Spleen (tissue), 11 donors: ENCODE measurements around the gene SPN. TPM values are rescaled to one million over a fixed set of nuclear protein-coding genes. Genes with fewer than 3 reads are reported as not detected.

Source experiments
- DNase-seq: peaks from one replicate; pipeline ENCODE4 v3.0.0-alpha.2; 2020
- H3K27ac ChIP-seq, 8 donors: fragments of 200-600 bp; sonication (generic) in 7 of 8; 1 replicate in 4 of 8; 2 replicates in 4 of 8; pipeline versions ENCODE4 v1.5.0 to v1.8.0; 2016 to 2021; ENCODE audit warnings: inconsistent platforms in 4 of 8, mild to moderate bottlenecking in 4 of 8, moderate library complexity in 1 of 8
- H3K27me3 ChIP-seq, 7 donors: fragments of 200-600 bp; sonication (generic) in 6 of 7; replicated peaks in 1 of 7; 1 replicate in 4 of 7; 2 replicates in 3 of 7; pipeline versions ENCODE4 v1.5.0 to v1.8.0; 2016 to 2021; ENCODE audit warnings: inconsistent platforms in 3 of 7, mild to moderate bottlenecking in 1 of 7
- H3K36me3 ChIP-seq, 6 donors: fragments of 200-600 bp; sonication (generic) in 5 of 6; 1 replicate in 4 of 6; 2 replicates in 2 of 6; pipeline versions ENCODE4 v1.5.0 to v1.8.0; 2016 to 2021; ENCODE audit warnings: inconsistent platforms in 2 of 6
- H3K4me1 ChIP-seq, 6 donors: fragments of 200-600 bp; sonication (generic) in 5 of 6; 1 replicate in 3 of 6; 2 replicates in 3 of 6; pipeline versions ENCODE4 v1.5.0 to v1.8.0; 2016 to 2021; ENCODE audit warnings: inconsistent platforms in 3 of 6
- H3K4me3 ChIP-seq, 8 donors: fragments of 200-600 bp; sonication (generic) in 7 of 8; 1 replicate in 4 of 8; 2 replicates in 4 of 8; pipeline versions ENCODE4 v1.5.0 to v1.8.0; 2016 to 2021; ENCODE audit warnings: inconsistent platforms in 4 of 8, mild to moderate bottlenecking in 4 of 8, moderate library complexity in 2 of 8
- H3K9me3 ChIP-seq, 8 donors: fragments of 200-600 bp; sonication (generic) in 7 of 8; 1 replicate in 4 of 8; 2 replicates in 4 of 8; pipeline versions ENCODE4 v1.5.0 to v1.8.0; 2016 to 2021; ENCODE audit warnings: inconsistent platforms in 4 of 8
- POLR2A ChIP-seq, 3 donors: fragments of 450-650 bp; IDR thresholded peaks; one replicate each; pipeline ENCODE4 v1.5.1; 2017; ENCODE audit warnings: antibody characterized with exemption in 3 of 3, mild to moderate bottlenecking in 1 of 3
- POLR2AphosphoS5 ChIP-seq, 3 donors: sonication (generic); formaldehyde crosslinking; IDR thresholded peaks; one replicate each; pipeline ENCODE4 v1.5.1; 2017; ENCODE audit warnings: antibody characterized with exemption in 3 of 3
- WGBS, 5 donors: extraction: QIAGEN DNeasy Blood & Tissue Kit in 3 of 5; methylation state at CpG; one replicate each; pipeline versions ENCODE4 v1.1.5 to v1.1.7; 2013 to 2018; 5-methylcytosine and 5-hydroxymethylcytosine counted together
- intact Hi-C: fragments of 100-400 bp; cut with DNase I; formaldehyde crosslinking; loops from one replicate; pipeline ENCODE4 v1.15.0; 2023; ENCODE audit warnings: low total_unique reads
- polyA plus RNA-seq, 3 donors: library from polyadenylated mRNA; stranded (reverse); fragments of 200-250 nt; gene quantifications; one replicate each; pipeline ENCODE4 v1.2.1, GENCODE V29; 2013
- total RNA-seq, 7 donors: library from RNA; depleted of rRNA in 3 of 7; stranded (reverse); fragments of >200 nt in 3 of 7; fragmentation: NEBNext Ultra II Directional in 4 of 7; extraction: Animal tissue kit (Norgen Biotek cat#: 25700) in 4 of 7; gene quantifications; one replicate each; pipeline versions ENCODE4 v1.1.0 to v1.2.1, GENCODE V29; 2016 to 2021
- TF ChIP-seq, protein P1 (sequence below), 11 experiments: fragments of 200-600 bp in 7 of 11; fragments of 450-650 bp in 4 of 11; sonication (generic) in 4 of 11; IDR thresholded peaks in 8 of 11; conservative IDR thresholded peaks in 3 of 11; 1 replicate in 7 of 11; 2 replicates in 4 of 11; pipeline versions ENCODE4 v1.4.0 to v1.8.0; 2016 to 2021; ENCODE audit warnings: antibody characterized with exemption in 11 of 11, inconsistent platforms in 4 of 11, mild to moderate bottlenecking in 1 of 11
- donor health status: healthy with polysubstance abuse.
- donor health status: DM: no; HTN: no; CAD: no; lungs with moderate emphysema.
- donor health status: DM: no; HTN: no; CAD: no.
- donor health status: Bipolar disorder and iron deficiency.
- donor health status: healthy.
- donor health status: DM: no; HTN: no; CAD: no.
- donor health status: DM: yes; HTN: yes; CAD: no.

Gene SPN
- total and polyA plus RNA-seq, 10 donors: 3.9 to 46.4 (median 25.0) TPM

DNA sequence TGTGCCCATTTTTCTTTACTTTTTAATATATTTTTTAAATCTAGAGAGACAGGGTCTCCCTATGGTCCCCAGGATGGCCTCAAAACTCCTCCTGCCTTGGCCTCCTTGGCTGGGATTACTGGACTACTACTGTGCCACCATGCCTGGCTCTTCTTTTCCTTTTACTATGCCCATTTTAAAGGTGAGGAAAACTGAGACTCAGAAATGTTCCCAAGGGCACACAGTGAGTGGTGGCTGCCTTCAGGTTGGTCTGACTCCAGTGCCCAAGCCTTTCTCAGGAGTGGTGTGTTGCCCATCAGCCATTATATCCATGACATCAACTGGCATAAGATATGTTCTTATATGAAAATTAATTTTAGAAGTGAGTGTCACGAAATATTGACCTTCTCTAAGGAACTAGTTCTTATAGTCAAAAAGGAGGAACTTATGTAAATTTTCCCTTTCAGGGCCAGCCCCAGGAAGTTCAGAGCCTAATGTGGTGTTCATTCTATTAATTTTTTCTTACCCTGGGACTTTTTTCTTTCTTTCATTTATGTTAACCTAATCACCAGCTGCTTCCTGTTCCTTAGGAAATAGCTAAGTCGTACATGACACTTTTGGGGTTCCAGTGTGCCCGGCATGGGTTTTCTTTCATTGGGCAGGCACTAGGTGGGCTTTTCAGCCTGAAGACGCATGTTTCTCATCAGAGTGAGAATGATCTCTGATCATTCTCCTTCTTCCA, 17.9 kb upstream of the SPN start:
- no peak for TF ChIP-seq POLR2A (IDR thresholded peaks at IDR 0.05)
- TF ChIP-seq POLR2AphosphoS5 (IDR thresholded peaks at IDR 0.05): no peak
- TF ChIP-seq, protein P1, sequence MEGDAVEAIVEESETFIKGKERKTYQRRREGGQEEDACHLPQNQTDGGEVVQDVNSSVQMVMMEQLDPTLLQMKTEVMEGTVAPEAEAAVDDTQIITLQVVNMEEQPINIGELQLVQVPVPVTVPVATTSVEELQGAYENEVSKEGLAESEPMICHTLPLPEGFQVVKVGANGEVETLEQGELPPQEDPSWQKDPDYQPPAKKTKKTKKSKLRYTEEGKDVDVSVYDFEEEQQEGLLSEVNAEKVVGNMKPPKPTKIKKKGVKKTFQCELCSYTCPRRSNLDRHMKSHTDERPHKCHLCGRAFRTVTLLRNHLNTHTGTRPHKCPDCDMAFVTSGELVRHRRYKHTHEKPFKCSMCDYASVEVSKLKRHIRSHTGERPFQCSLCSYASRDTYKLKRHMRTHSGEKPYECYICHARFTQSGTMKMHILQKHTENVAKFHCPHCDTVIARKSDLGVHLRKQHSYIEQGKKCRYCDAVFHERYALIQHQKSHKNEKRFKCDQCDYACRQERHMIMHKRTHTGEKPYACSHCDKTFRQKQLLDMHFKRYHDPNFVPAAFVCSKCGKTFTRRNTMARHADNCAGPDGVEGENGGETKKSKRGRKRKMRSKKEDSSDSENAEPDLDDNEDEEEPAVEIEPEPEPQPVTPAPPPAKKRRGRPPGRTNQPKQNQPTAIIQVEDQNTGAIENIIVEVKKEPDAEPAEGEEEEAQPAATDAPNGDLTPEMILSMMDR (IDR thresholded peaks at IDR 0.05 in 8 of 11, conservative IDR thresholded peaks at IDR 0.05 in 3 of 11): no peak
- no peaks in the 10 kb centered on the region for H3K36me3 ChIP-seq
- WGBS, 5 donors: 33 to 45% (median 36%) methylated on average over 4 of the region's 4 CpGs
- no peak for DNase-seq
- H3K27me3 ChIP-seq: no peaks in the 10 kb centered on the region
- intact Hi-C loops: no loop called here
- H3K27ac ChIP-seq: peak overlapping the region in 7 of 8 donors; percentile 6 to 70 (median 63)
- H3K4me3 ChIP-seq: no peak overlapping the region
- peaks cover 0 to 66% (median 30%) of the 10 kb centered on the region in 6 donors for H3K4me1 ChIP-seq
- H3K9me3 ChIP-seq: no peaks in the 10 kb centered on the region

DNA sequence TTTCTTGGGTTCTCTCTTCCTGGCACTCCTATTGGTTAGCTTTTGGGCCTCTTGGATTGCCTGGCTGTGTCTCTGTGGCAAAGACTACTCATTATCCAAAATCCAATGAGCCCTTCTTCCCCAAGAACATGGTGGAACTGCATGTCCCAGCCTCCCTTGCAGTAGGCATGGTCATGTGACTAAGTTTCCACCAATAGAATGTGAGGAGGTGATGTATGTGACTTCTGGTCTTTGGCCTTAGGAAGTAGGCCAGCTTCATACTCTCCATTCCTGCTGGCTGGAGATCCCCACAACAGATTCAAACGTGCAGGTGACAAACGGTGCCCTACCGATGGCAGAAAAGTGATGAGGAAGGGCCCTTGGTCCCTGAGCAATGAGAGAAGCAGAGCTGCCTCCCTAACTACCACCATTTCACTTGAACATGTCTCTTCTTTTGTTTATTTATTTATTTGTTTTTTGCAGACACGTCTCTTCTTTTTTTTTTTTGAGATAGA, 17.3 kb upstream of the SPN start:
- intact Hi-C loops: no loop called here
- WGBS, 5 donors: 55 to 68% (median 59%) methylated on average over 4 of the region's 4 CpGs
- Histone ChIP-seq H3K27me3 (no peaks in the 10 kb centered on the region), H3K4me3 (no peak overlapping the region), H3K9me3 (no peaks in the 10 kb centered on the region), H3K27ac (peak overlapping the region in 5 of 8 donors; percentile 59 to 70 (median 66)), H3K4me1 (peaks cover 0 to 61% (median 30%) of the 10 kb centered on the region in 6 donors), H3K36me3 (no peaks in the 10 kb centered on the region)
- DNase-seq: no peak
- TF ChIP-seq, protein P1 (IDR thresholded peaks at IDR 0.05 in 8 of 11, conservative IDR thresholded peaks at IDR 0.05 in 3 of 11): no peak
- TF ChIP-seq POLR2A (IDR thresholded peaks at IDR 0.05) (no peak), POLR2AphosphoS5 (IDR thresholded peaks at IDR 0.05) (no peak)

GRCh38 chr16:29646947-29647346, 16.1 kb upstream of the SPN start:
- Histone ChIP-seq H3K36me3 (no peaks in the 10 kb centered on the region), H3K4me3 (no peak overlapping the region), H3K9me3 (no peaks in the 10 kb centered on the region), H3K4me1 (peaks cover 0 to 49% (median 23%) of the 10 kb centered on the region in 6 donors), H3K27ac (no peak overlapping the region), H3K27me3 (no peaks in the 10 kb centered on the region)
- TF ChIP-seq, protein P1 (IDR thresholded peaks at IDR 0.05 in 8 of 11, conservative IDR thresholded peaks at IDR 0.05 in 3 of 11): no peak
- TF ChIP-seq POLR2AphosphoS5 (IDR thresholded peaks at IDR 0.05) (no peak), POLR2A (IDR thresholded peaks at IDR 0.05) (no peak)
- intact Hi-C loops: no loop called here
- WGBS, 5 donors: 92 to 100% (median 96%) methylated on average over 3 of the region's 3 CpGs
- no peak for DNase-seq
